ENCODE results near the gene CFAP92.
A peak's percentile ranks its signal among the peaks of the same experiment; 100 is the strongest.
"Not testable (repeated sequence)": the region's sequence is repeated elsewhere in the genome, so short reads cannot be mapped to it uniquely, and the experiment has no call there.

CFAP92 gene

GRCh38 chr3:128956440-128956839 is 37.4 kb downstream of the CFAP92 start:
- intact Hi-C loops (cut with DNase I) = no loop called here
- peak in 1 of 42 donors; percentile 19 for DNase-seq

- intact Hi-C loops (cut with DNase I) = no loop called here
- peak in 17 of 42 donors; percentile 4 to 50 (median 15) for DNase-seq
Observed at GRCh38 chr3:128950223-128950938, 43.5 kb downstream of the CFAP92 start.

- intact Hi-C loops (cut with DNase I) = no loop called here
- no peak for DNase-seq
Observed at GRCh38 chr3:128949158-128949557, 44.7 kb downstream of the CFAP92 start.

GRCh38 chr3:128946411-128946810 is 47.5 kb downstream of the CFAP92 start:
- DNase-seq = peak in 1 of 42 donors; percentile 12
- intact Hi-C loops (cut with DNase I) = no loop called here

GRCh38 chr3:128945878-128946175 is 48.0 kb downstream of the CFAP92 start:
- intact Hi-C loops (cut with DNase I) = no loop called here
- DNase-seq = peak in 1 of 42 donors; percentile 7

GRCh38 chr3:128945041-128945877 is 48.6 kb downstream of the CFAP92 start:
- intact Hi-C loops (cut with DNase I) = no loop called here
- peak in 1 of 42 donors; percentile 22 for DNase-seq

GRCh38 chr3:128942161-128942952 is 51.5 kb downstream of the CFAP92 start:
- intact Hi-C loops (cut with DNase I) = no loop called here
- DNase-seq = peak in 1 of 42 donors; percentile 30

- no peak for DNase-seq
- intact Hi-C loops (cut with DNase I) = no loop called here
Observed at GRCh38 chr3:128940252-128940651, 53.6 kb downstream of the CFAP92 start.

GRCh38 chr3:128936341-128936740 is 57.5 kb downstream of the CFAP92 start:
- DNase-seq = peak in 1 of 42 donors; percentile 0
- intact Hi-C loops (cut with DNase I) = no loop called here

- intact Hi-C loops (cut with DNase I) = no loop called here
- DNase-seq = no peak
Observed at GRCh38 chr3:128935922-128936321, 58.0 kb downstream of the CFAP92 start.

- no peak for DNase-seq
- intact Hi-C loops (cut with DNase I) = no loop called here
Observed at GRCh38 chr3:128933922-128934253, 60.0 kb downstream of the CFAP92 start.

GRCh38 chr3:128933213-128933921 is 60.5 kb downstream of the CFAP92 start:
- DNase-seq = no peak
- intact Hi-C loops (cut with DNase I) = no loop called here

- no peak for DNase-seq
- intact Hi-C loops (cut with DNase I) = no loop called here
Observed at GRCh38 chr3:128932516-128933212, 61.2 kb downstream of the CFAP92 start.

GRCh38 chr3:128931046-128931445 is 62.8 kb downstream of the CFAP92 start:
- intact Hi-C loops (cut with DNase I) = no loop called here
- DNase-seq = no peak

- intact Hi-C loops (cut with DNase I) = no loop called here
- no peak for DNase-seq
Observed at GRCh38 chr3:128929364-128929763, 64.5 kb downstream of the CFAP92 start.

- intact Hi-C loops (cut with DNase I); DNase-seq: not testable (repeated sequence)
Observed at GRCh38 chr3:128923986-128924385, 69.9 kb downstream of the CFAP92 start.

GRCh38 chr3:128923576-128923975 is 70.3 kb downstream of the CFAP92 start:
- DNase-seq = no peak

GRCh38 chr3:128922804-128923459 is 70.9 kb downstream of the CFAP92 start:
- DNase-seq = peak in 1 of 42 donors; percentile 5
- intact Hi-C loops (cut with DNase I) = no loop called here

More at GRCh38 chr3:128923576-128923975, 70.3 kb downstream of the CFAP92 start:
- intact Hi-C loops (cut with DNase I) = no loop called here
